Amniotic epithelial cell (primary cell): ENCODE data around the gene RSAD1.
"Not testable (repeated sequence)": the region's sequence is repeated elsewhere in the genome, so short reads cannot be mapped to it uniquely, and the experiment has no call there.

Experiments used
- DNase-seq: peaks from one replicate; pipeline ENCODE4 v3.0.0-alpha.2; 2010; ENCODE audit warnings: low read depth

RSAD1 gene

DNA sequence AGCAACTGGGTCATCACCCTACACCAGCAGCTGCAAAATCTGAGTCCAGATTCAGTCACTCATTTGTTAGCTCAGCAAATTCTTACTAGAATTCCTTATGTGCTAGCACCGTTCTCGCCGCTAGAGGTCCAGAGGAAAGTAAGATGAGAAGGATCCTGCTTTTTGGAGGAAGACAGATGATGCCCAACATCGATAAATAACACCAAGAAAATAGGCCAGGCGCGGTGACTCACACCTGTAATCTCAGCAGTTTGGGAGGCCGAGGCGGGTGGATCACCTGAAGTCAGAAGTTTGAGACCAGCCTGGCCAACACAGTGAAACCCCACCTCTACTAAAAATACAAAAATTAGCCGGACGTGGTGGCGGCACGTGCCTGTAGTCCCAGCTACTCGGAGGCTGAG, 5.9 kb upstream of the RSAD1 start:
- DNase-seq: peak; percentile 49

DNA sequence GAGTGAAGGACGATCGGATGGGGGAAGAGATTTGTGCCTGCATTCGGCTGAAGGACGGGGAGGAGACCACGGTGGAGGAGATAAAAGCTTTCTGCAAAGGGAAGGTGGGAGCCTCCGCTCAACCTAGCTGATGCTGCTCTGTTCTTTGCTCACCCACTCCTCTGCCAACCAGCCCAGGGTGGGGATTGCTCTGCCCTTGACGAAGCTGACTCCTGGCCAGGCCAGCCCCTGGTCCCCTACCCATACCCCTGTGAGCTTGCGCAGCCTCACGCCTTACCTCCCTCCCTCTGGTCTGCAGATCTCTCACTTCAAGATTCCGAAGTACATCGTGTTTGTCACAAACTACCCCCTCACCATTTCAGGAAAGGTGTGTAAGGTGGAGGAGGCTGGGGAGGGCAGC, 4.8 kb upstream of the RSAD1 start:
- no peak for DNase-seq

DNA sequence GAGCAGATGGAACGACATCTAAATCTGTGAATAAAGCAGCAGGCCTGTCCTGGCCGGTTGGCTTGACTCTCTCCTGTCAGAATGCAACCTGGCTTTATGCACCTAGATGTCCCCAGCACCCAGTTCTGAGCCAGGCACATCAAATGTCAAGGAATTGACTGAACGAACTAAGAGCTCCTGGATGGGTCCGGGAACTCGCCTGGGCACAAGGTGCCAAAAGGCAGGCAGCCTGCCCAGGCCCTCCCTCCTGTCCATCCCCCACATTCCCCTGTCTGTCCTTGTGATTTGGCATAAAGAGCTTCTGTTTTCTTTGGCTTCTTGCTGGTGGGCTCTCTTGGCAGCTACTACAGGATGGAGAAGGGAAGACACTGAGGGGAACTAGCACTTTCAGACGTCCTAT, 4.1 kb upstream of the RSAD1 start:
- DNase-seq: no peak

DNA sequence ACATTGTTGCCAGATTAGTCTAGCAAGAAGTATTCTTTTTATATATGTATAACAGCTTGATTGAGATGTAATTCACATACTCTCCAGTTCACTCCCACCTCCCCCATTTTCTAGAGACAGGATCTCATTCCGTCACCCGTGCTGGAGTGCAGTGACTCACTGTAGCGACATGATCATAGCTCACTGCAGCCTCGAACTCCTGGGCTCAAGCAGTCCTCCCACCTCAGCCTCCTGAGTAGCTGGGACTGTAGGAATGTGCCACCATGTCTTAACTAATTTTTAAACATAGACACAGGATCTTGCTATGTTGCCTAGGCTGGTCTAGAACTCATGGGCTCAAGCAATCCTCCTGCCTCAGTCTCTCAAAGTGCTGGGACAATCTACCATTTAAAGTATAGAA, 3.3 kb upstream of the RSAD1 start:
- DNase-seq: no peak

GRCh38 chr17:50475775-50476544, 2.7 kb upstream of the RSAD1 start:
- not testable (repeated sequence) for DNase-seq

DNA sequence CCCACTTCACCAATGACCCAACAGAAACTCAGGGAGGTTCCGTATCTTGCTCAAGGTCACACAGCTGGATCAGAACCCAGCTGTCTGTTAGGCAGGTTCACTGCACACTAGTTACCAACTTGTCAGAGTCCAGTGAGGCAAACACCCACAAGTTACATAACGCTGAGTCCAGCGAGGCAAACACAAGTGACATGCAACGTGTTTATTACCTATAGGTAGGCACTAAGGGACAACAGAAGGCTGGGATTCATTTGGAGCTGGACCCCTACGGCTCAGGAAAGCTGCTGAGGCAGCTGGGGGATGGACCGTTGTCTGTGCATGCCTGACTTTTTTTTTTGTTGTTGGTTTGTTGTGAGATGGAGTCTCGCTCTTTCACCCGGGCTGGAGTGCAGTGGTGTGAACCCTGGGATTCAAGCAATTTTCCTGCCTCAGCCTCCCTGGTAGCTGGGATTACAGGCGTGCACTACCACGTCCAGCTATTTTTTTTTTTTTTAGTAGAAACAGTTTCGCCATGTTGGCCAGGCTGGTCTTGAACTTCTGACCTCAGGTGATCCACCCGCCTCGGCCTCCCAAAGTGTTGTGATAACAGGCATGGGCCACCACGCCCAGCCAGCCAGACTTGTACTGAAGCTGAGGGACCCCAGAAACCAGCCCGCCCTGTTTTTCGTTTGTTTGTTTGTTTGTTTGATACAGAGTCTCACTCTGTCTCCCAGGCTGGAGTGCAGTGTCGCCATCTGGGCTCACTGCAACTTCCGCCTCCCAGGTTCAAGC, 1.9 kb upstream of the RSAD1 start:
- DNase-seq: no peak

DNA sequence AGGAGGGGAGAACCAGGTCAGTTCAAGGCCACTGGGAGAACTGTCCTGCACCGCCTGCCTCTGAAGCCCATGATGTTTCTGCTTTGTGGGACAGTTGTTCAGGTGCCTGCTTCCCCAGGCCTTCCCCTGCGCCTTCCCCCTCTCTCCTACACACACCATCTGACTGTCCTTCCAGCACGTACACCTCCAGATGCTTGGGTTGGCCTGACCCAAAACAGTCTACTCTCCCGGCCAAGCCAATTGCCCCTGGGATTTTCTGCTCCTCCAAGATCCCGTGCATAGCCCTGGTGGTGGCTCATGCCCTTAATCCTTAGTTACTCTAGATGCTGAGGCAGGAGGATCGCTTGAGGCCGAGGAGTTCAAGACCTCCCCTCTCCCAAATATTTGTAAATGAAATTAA, 684 bp upstream of the RSAD1 start:
- DNase-seq: no peak

- DNase-seq: peak; percentile 68
Measured at GRCh38 chr17:50479522-50480141, 972 bp downstream of the RSAD1 start.

DNA sequence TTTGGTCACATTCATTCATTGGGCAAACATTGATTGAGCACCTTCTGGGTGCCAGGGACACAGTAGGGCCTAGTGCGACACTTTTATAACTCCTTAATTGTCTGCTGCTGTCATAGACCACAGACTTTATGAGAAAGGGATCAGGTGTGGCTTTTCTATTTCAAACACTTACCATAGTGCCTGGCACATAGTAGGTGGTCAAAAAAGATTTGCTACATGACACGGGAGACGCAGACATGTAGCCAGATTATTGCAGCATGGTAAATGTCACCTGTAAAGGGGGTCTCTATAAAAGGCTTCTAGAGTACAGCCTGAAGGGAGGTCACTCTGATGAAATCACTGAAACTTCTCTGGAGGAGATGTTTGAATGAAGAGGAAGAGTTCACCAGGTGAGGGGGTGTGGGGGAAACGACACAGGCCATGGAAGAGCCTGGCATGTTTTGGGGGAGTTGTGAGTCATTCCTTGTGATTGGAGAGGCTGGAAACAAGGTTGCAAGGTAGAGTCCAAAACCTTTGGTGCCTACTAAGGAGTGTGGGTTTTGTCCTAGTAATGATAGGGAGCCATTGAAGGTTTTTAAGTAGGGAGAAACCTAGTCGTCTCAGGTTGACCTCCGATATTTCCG, 1.6 kb downstream of the RSAD1 start:
- no peak for DNase-seq

- no peak for DNase-seq
Measured at GRCh38 chr17:50480854-50481490, 2.3 kb downstream of the RSAD1 start.

DNA sequence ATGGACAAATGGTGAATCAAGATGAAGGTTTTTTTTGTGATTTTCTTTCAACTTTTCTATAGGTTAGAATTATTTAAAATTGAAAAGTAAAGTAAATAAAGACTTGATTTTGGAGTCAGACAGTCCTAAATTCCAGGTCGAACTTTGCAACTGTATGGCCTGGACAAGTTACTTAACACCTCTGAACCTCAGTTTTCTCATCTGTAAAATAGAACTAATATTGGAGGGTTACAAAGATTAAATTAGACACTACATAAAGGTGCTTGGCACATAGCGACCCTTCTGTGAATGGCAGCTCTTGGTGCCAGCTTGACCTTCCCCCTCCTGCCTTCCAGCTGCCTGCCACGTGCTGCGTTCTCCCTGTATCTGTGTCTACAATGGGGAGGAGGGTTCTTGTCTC, 3.0 kb downstream of the RSAD1 start:
- no peak for DNase-seq

DNA sequence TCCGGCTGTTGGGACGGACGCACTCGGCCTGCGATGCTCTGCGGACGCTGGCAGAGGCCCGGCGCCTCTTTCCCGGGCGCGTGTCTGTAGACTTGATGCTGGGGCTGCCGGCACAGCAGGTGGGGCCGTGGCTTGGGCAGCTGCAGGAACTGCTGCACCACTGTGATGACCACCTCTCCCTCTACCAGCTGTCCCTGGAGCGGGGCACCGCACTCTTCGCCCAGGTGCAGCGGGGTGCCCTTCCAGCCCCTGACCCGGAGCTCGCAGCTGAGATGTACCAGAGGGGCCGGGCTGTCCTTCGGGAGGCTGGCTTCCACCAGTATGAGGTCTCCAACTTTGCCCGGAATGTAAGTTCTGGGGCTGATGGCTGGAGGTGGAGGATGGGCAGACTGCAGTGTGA, 3.5 kb downstream of the RSAD1 start:
- no peak for DNase-seq

- peak; percentile 95 for DNase-seq
Measured at GRCh38 chr17:50482516-50482915, 3.9 kb downstream of the RSAD1 start.

GRCh38 chr17:50483266-50483665, 4.6 kb downstream of the RSAD1 start:
- no peak for DNase-seq

GRCh38 chr17:50484386-50485155, 5.9 kb downstream of the RSAD1 start:
- no peak for DNase-seq

DNA sequence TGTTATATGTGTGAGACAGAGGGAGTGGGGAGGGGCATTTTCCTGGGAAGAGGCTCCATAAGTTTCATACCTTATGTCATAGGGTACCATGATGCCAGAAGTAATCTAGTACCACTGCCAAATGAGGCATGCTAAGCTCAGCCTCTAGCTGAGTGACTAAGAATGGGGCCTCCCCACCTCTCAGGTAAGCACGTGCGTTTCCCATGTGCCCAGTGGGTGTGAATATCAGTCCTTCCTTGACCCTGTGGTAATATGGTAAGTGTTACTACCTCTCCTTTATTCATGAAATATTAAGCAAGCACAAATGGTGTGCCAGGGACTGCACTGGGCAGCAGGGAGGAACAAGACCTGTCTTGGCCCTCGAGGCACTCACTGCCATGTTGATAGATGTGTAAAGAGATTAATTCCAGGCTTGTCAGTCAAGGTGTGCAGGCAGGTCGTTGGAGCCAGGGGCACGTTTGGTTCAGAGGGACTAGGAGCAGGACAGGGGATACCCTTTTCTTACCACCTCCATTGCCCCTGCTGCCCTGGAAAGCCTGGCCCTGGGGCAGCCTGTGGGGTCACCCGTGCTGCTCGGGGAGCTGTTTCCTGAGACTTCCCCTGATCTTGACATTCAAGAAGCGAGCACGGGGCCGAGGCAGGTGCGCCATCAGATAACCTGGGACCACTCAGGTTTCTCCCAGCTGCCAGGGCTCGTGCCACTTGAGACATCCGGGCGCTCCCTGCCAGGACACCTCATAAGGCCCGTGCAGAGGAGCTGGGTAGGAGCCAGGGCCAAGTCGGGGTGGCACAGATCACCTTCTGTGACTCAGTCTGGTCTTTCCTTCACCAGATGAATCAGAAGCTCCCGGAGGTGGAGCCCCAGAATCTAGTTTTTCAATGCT, 8.8 kb downstream of the RSAD1 start:
- DNase-seq: no peak

- DNase-seq: no peak
Measured at GRCh38 chr17:50488880-50489279, 10.2 kb downstream of the RSAD1 start.

DNA sequence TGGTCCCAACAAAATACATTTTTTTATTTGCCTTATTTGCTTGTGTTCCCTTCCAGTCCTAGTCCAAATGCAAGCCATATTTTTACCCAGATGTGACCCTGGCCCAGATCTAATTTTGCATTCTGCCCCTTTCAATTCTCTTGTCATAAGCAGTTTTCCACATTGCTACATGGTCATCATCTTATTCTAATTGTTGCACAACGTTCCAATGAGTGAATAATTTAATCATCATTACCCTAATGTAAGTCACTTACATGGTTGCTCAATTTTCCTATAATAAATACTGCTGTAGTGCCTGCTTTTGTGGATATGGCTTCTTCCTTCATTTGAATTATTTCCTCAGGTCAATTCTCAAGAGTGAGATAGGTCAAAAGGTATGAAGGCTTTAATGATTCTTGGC, 12.8 kb downstream of the RSAD1 start:
- peak; percentile 24 for DNase-seq

GRCh38 chr17:50492214-50492613, 13.6 kb downstream of the RSAD1 start:
- DNase-seq: no peak

DNA sequence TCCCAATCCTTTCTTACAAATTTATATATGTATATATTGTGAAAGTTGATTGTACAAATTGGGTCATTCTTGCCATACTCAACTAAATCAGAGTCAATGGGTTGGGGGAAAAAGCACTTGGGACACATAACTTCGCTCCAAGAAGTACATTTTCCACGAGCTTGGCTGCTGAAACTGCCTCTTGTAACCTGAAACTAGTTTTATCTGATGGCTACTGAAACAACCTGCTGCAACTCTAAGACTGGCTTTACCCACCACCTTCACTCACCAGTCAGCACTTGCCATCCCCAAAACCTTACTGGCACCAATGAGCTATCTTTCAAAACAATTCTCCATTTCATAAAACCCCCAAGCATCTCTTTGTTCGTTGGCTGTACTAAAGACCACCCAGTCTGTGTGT, 15.1 kb downstream of the RSAD1 start:
- no peak for DNase-seq
